ENCODE results near the gene LRRC26. TPM values are rescaled to one million over a fixed set of nuclear protein-coding genes. Genes with fewer than 3 reads are reported as not detected.

The LRRC26 gene
- total RNA-seq, 4 donors from 2014 or later: not detected

GRCh38 chr9:137190315-137190856, 20.5 kb upstream of the LRRC26 start:
- DNase-seq: no peak
- intact Hi-C loops (cut with DNase I): no loop called here
- Histone ChIP-seq H3K27ac (peak overlapping the region in 1 of 3 donors; percentile 88), H3K27me3 (no peaks in the 10 kb centered on the region), H3K4me1 (peaks cover 29 to 33% of the 10 kb centered on the region in 2 donors), H3K36me3 (peaks cover 10 to 11% of the 10 kb centered on the region in 2 donors), H3K4me3 (replicated peaks in 1 of 3) (no peak overlapping the region), H3K9me3 (no peaks in the 10 kb centered on the region)
- 73 to 82% methylated on average over 6 to 8 of the region's 9 CpGs for WGBS, 2 donors
- TF ChIP-seq, protein P1, sequence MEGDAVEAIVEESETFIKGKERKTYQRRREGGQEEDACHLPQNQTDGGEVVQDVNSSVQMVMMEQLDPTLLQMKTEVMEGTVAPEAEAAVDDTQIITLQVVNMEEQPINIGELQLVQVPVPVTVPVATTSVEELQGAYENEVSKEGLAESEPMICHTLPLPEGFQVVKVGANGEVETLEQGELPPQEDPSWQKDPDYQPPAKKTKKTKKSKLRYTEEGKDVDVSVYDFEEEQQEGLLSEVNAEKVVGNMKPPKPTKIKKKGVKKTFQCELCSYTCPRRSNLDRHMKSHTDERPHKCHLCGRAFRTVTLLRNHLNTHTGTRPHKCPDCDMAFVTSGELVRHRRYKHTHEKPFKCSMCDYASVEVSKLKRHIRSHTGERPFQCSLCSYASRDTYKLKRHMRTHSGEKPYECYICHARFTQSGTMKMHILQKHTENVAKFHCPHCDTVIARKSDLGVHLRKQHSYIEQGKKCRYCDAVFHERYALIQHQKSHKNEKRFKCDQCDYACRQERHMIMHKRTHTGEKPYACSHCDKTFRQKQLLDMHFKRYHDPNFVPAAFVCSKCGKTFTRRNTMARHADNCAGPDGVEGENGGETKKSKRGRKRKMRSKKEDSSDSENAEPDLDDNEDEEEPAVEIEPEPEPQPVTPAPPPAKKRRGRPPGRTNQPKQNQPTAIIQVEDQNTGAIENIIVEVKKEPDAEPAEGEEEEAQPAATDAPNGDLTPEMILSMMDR (IDR thresholded peaks at IDR 0.05): no peak
- TF ChIP-seq POLR2A (IDR thresholded peaks at IDR 0.05): no peak

GRCh38 chr9:137189297-137190295, 19.7 kb upstream of the LRRC26 start:
- H3K4me3 ChIP-seq (replicated peaks in 1 of 3): peak overlapping the region; percentile 29 to 90 (median 86)
- TF ChIP-seq, protein P1 (IDR thresholded peaks at IDR 0.05): no peak
- TF ChIP-seq POLR2A (IDR thresholded peaks at IDR 0.05): no peak
- H3K9me3 ChIP-seq: no peaks in the 10 kb centered on the region
- intact Hi-C loops (cut with DNase I): loop anchor here (5.0 kb wide), 1 partner anchor 38 kb away; the partner anchor contains the start of genes CYSRT1 and RNF224
- peaks cover 29 to 33% of the 10 kb centered on the region in 2 donors for H3K4me1 ChIP-seq
- WGBS, 2 donors: 37 to 52% methylated on average over 13 to 15 of the region's 23 CpGs
- H3K36me3 ChIP-seq: peaks cover 10 to 17% of the 10 kb centered on the region in 2 donors
- no peak for DNase-seq
- no peaks in the 10 kb centered on the region for H3K27me3 ChIP-seq
- H3K27ac ChIP-seq: peak overlapping the region; percentile 70 to 88 (median 86)

GRCh38 chr9:137188490-137189296, 18.8 kb upstream of the LRRC26 start, which contains the start of the genes ANAPC2 and SSNA1:
ANAPC2 (minus strand) TSS chr9:137188560; CDS start chr9:137188532, 28 bp downstream.
SSNA1 (plus strand) TSS chr9:137188676; CDS start chr9:137188727, 51 bp downstream.
- Histone ChIP-seq H3K4me3 (replicated peaks in 1 of 3) (peak within 1 kb of the TSS; percentile 70 to 90 (median 86)), H3K9me3 (no peaks in the 10 kb centered on the region), H3K36me3 (peaks cover 15 to 26% of the 10 kb centered on the region in 2 donors), H3K4me1 (peaks cover 29 to 30% of the 10 kb centered on the region in 2 donors), H3K27me3 (no peaks in the 10 kb centered on the region), H3K27ac (peak within 1 kb of the TSS; percentile 70 to 88 (median 86))
- intact Hi-C loops (cut with DNase I): loop anchor here (5.0 kb wide), 1 partner anchor 39 kb away; the partner anchor contains the start of genes CYSRT1 and RNF224
- DNase-seq: peak; percentile 92 to 93
- 0% methylated on average over 15 of the region's 98 CpGs; no CpG with 5 or more reads in 1 of the 2 donors for WGBS, 2 donors
- peak; percentile 31 to 87 for TF ChIP-seq POLR2A (IDR thresholded peaks at IDR 0.05)
- TF ChIP-seq, protein P1 (IDR thresholded peaks at IDR 0.05): peak in 2 of 6 experiments; percentile 28 to 53

DNA sequence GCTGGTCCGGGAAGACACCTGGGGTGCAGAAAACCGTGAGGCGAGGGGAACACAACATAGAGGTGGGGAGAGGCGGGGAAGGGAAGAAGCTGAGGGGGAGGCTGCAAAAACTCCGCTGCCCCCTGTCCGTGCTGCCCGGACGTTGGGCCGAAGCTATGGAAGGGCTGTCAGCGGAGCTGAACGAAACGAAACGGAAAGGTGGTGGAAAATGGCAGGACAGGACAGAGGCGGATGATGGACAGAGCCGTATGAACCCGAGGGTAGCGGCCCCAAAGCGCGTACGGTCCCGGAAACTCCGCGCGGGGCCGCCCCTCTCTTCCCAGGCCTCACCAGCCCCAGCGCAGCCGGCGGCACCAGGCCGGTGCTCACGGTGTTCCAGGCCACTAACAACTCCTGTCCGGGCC, 18.2 kb upstream of the LRRC26 start:
- peaks cover 29 to 30% of the 10 kb centered on the region in 2 donors for H3K4me1 ChIP-seq
- H3K4me3 ChIP-seq (replicated peaks in 1 of 3): peak overlapping the region; percentile 70 to 90 (median 86)
- peaks cover 21 to 32% of the 10 kb centered on the region in 2 donors for H3K36me3 ChIP-seq
- no peak for TF ChIP-seq POLR2A (IDR thresholded peaks at IDR 0.05)
- TF ChIP-seq, protein P1 (IDR thresholded peaks at IDR 0.05): no peak
- intact Hi-C loops (cut with DNase I): loop anchor here (5.0 kb wide), 1 partner anchor 39 kb away; the partner anchor contains the start of genes CYSRT1 and RNF224
- no peaks in the 10 kb centered on the region for H3K9me3 ChIP-seq
- H3K27me3 ChIP-seq: no peaks in the 10 kb centered on the region
- no peak for DNase-seq
- WGBS, 2 donors: 1% methylated on average over 24 to 28 of the region's 31 CpGs
- H3K27ac ChIP-seq: peak overlapping the region; percentile 70 to 88 (median 86)
